GM23338 (cell line): ENCODE measurements around the gene PLEK.

Experiments
- CTCF ChIP-seq, 2 experiments: fragments of 200-600 bp in 1 of 2; sonication (generic) in 1 of 2; conservative IDR thresholded peaks; 2 replicates each; pipeline versions ENCODE4 v1.5.1 to v1.6.1; 2016 to 2017; ENCODE audit warnings: antibody characterized with exemption in 2 of 2, low read depth in 2 of 2, mild to moderate bottlenecking in 2 of 2, moderate library complexity in 1 of 2
- ETS1 ChIP-seq: IDR thresholded peaks from 2 replicates; pipeline ENCODE4 v1.6.1; 2016; ENCODE audit warnings: antibody characterized with exemption
- EZH2 ChIP-seq: fragments of 200-600 bp; sonication (generic); IDR thresholded peaks from one replicate; pipeline ENCODE4 v1.8.0; 2017; ENCODE audit warnings: antibody characterized with exemption, mild to moderate bottlenecking, low read depth; ENCODE audit not compliant: unreplicated experiment
- EZH2phosphoT487 ChIP-seq: fragments of 200-600 bp; sonication (generic); IDR thresholded peaks from one replicate; pipeline ENCODE4 v1.8.1; 2018; ENCODE audit warnings: antibody characterized with exemption; ENCODE audit not compliant: unreplicated experiment
- JUNB ChIP-seq: IDR thresholded peaks from one replicate; pipeline ENCODE4 v1.6.1; 2016; ENCODE audit warnings: antibody characterized with exemption; ENCODE audit not compliant: unreplicated experiment
- NANOG ChIP-seq: IDR thresholded peaks from 2 replicates; pipeline ENCODE4 v1.6.1; 2016; ENCODE audit warnings: antibody characterized with exemption, borderline replicate concordance
- POLR2AphosphoS5 ChIP-seq: IDR thresholded peaks from 2 replicates; pipeline ENCODE4 v1.6.1; 2016; ENCODE audit warnings: antibody characterized with exemption, low read depth
- ZNF114 ChIP-seq: fragments of 250-450 bp; sonication (Bioruptor Pico); IDR thresholded peaks from 2 replicates; pipeline ENCODE4 v1.5.0; 2020; ENCODE audit warnings: mild to moderate bottlenecking, moderate library complexity
- TF ChIP-seq, protein P1 (sequence below): IDR thresholded peaks from one replicate; pipeline ENCODE4 v1.6.1; 2018; ENCODE audit warnings: antibody characterized with exemption; ENCODE audit not compliant: unreplicated experiment

GRCh38 chr2:68387408-68388350 is 22.6 kb downstream of the PLEK start:
- TF ChIP-seq NANOG = no peak
- no peak for TF ChIP-seq CTCF (conservative IDR thresholded peaks at IDR 0.05; ENCODE audit: low read depth in 2 of 2)
- TF ChIP-seq EZH2 = no peak
- TF ChIP-seq EZH2phosphoT487 = no peak
- no peak for TF ChIP-seq POLR2AphosphoS5
- TF ChIP-seq, protein P1, sequence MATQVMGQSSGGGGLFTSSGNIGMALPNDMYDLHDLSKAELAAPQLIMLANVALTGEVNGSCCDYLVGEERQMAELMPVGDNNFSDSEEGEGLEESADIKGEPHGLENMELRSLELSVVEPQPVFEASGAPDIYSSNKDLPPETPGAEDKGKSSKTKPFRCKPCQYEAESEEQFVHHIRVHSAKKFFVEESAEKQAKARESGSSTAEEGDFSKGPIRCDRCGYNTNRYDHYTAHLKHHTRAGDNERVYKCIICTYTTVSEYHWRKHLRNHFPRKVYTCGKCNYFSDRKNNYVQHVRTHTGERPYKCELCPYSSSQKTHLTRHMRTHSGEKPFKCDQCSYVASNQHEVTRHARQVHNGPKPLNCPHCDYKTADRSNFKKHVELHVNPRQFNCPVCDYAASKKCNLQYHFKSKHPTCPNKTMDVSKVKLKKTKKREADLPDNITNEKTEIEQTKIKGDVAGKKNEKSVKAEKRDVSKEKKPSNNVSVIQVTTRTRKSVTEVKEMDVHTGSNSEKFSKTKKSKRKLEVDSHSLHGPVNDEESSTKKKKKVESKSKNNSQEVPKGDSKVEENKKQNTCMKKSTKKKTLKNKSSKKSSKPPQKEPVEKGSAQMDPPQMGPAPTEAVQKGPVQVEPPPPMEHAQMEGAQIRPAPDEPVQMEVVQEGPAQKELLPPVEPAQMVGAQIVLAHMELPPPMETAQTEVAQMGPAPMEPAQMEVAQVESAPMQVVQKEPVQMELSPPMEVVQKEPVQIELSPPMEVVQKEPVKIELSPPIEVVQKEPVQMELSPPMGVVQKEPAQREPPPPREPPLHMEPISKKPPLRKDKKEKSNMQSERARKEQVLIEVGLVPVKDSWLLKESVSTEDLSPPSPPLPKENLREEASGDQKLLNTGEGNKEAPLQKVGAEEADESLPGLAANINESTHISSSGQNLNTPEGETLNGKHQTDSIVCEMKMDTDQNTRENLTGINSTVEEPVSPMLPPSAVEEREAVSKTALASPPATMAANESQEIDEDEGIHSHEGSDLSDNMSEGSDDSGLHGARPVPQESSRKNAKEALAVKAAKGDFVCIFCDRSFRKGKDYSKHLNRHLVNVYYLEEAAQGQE = no peak
- no peak for TF ChIP-seq JUNB
- TF ChIP-seq ETS1 = no peak
- no peak for TF ChIP-seq ZNF114 (CRISPR knock-in tag)
